ENCODE measurements around the gene PRR27.

The PRR27 gene

DNA sequence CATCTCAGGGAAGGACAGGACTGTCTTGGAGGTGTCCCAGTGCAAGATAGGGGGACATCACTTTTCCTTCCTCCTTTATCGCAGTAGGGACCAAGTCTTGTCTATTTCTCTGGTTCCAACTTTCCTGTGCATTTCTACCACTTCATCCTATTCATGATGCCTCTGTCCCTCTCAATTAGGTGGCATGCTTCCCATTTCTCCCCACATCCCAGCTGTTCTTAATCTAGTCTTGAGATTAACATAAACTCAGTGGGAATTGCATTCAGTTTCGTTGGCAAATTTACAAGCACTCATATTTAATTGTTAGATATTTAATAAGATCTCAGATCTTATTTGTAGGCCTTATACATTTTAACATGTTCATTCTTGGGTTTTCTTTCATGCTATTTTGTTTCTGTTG, 25.8 kb downstream of the PRR27 start:
- H3K36me3 ChIP-seq (ENCODE audit: control insufficient read depth, insufficient read depth, low read length, severe bottlenecking) = no peaks in the 10 kb centered on the region
- DNase-seq (ENCODE audit: low read depth) = no peak

DNA sequence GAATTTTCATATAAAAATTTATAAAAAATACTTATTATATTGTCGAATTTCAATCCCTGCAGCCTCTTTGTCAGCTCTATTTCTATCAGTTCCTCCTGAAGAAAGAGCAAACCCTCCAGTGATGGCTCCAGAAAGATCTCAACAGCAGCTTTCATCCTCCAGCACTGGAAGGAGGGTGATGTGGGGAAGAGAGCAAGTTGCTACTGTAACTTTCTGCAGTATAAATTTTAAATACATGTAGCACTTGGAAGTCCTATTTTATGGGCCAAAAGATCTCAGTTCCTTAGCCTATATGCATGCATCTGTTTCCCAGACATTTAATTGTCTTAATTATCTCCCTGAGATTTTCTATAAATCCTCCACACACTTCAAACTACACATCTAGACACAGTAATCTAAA, 27.8 kb downstream of the PRR27 start:
- Histone ChIP-seq H3K9ac (ENCODE audit: low read length) (no peak overlapping the region), H3K4me1 (ENCODE audit: control insufficient read depth, insufficient read depth, low read length) (no peaks in the 10 kb centered on the region), H3K4me3 (ENCODE audit: low read length) (no peak overlapping the region), H3K9me3 (ENCODE audit: control insufficient read depth, low read length) (no peaks in the 10 kb centered on the region), H3K36me3 (ENCODE audit: control insufficient read depth, insufficient read depth, low read length, severe bottlenecking) (no peaks in the 10 kb centered on the region), H3K27me3 (replicated peaks; ENCODE audit: control insufficient read depth, insufficient read depth, low read length) (no peaks in the 10 kb centered on the region)
- DNase-seq (ENCODE audit: low read depth) = no peak

More for the DNA sequence above, 25.8 kb downstream of the PRR27 start:
- Histone ChIP-seq H3K27me3 (replicated peaks; ENCODE audit: control insufficient read depth, insufficient read depth, low read length) (no peaks in the 10 kb centered on the region), H3K4me3 (ENCODE audit: low read length) (no peak overlapping the region), H3K9ac (ENCODE audit: low read length) (no peak overlapping the region), H3K4me1 (ENCODE audit: control insufficient read depth, insufficient read depth, low read length) (no peaks in the 10 kb centered on the region), H3K9me3 (ENCODE audit: control insufficient read depth, low read length) (no peaks in the 10 kb centered on the region)

- Histone ChIP-seq H3K9me3 (ENCODE audit: control insufficient read depth, low read length) (no peaks in the 10 kb centered on the region), H3K4me3 (ENCODE audit: low read length) (no peak overlapping the region), H3K9ac (ENCODE audit: low read length) (no peak overlapping the region), H3K4me1 (ENCODE audit: control insufficient read depth, insufficient read depth, low read length) (no peaks in the 10 kb centered on the region), H3K36me3 (ENCODE audit: control insufficient read depth, insufficient read depth, low read length, severe bottlenecking) (no peaks in the 10 kb centered on the region), H3K27me3 (replicated peaks; ENCODE audit: control insufficient read depth, insufficient read depth, low read length) (no peaks in the 10 kb centered on the region)
- DNase-seq (ENCODE audit: low read depth) = no peak
Measured at GRCh38 chr4:70182517-70183167, 28.6 kb downstream of the PRR27 start.

- Histone ChIP-seq H3K4me3 (ENCODE audit: low read length) (no peak overlapping the region), H3K9ac (ENCODE audit: low read length) (no peak overlapping the region), H3K9me3 (ENCODE audit: control insufficient read depth, low read length) (no peaks in the 10 kb centered on the region), H3K27me3 (replicated peaks; ENCODE audit: control insufficient read depth, insufficient read depth, low read length) (no peaks in the 10 kb centered on the region), H3K4me1 (ENCODE audit: control insufficient read depth, insufficient read depth, low read length) (no peaks in the 10 kb centered on the region), H3K36me3 (ENCODE audit: control insufficient read depth, insufficient read depth, low read length, severe bottlenecking) (no peaks in the 10 kb centered on the region)
- peak; percentile 85 for DNase-seq (ENCODE audit: low read depth)
Measured at GRCh38 chr4:70183168-70183939, 29.3 kb downstream of the PRR27 start.

DNA sequence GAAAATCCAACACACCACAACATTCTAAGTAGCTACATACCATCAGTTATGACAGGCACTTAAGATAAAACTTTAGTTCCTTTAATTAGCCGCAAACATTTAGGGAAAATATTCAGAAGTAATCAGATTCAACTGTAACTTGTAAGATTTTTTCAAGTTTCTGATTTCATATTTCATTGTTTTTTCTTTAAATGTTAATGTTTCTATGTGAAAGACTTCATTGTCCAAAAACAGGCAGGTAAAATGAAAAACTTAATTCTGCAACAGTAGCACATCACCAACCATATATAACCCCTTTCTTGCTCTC, 29.9 kb downstream of the PRR27 start:
- H3K9me3 ChIP-seq (ENCODE audit: control insufficient read depth, low read length) = no peaks in the 10 kb centered on the region
- no peak for DNase-seq (ENCODE audit: low read depth)
- H3K4me3 ChIP-seq (ENCODE audit: low read length) = no peak overlapping the region
- no peaks in the 10 kb centered on the region for H3K27me3 ChIP-seq (replicated peaks; ENCODE audit: control insufficient read depth, insufficient read depth, low read length)
- no peaks in the 10 kb centered on the region for H3K36me3 ChIP-seq (ENCODE audit: control insufficient read depth, insufficient read depth, low read length, severe bottlenecking)
- no peak overlapping the region for H3K9ac ChIP-seq (ENCODE audit: low read length)
- no peaks in the 10 kb centered on the region for H3K4me1 ChIP-seq (ENCODE audit: control insufficient read depth, insufficient read depth, low read length)

- Histone ChIP-seq H3K27me3 (replicated peaks; ENCODE audit: control insufficient read depth, insufficient read depth, low read length) (no peaks in the 10 kb centered on the region), H3K9me3 (ENCODE audit: control insufficient read depth, low read length) (no peaks in the 10 kb centered on the region), H3K4me1 (ENCODE audit: control insufficient read depth, insufficient read depth, low read length) (no peaks in the 10 kb centered on the region), H3K9ac (ENCODE audit: low read length) (no peak overlapping the region), H3K4me3 (ENCODE audit: low read length) (no peak overlapping the region), H3K36me3 (ENCODE audit: control insufficient read depth, insufficient read depth, low read length, severe bottlenecking) (no peaks in the 10 kb centered on the region)
- peak; percentile 50 for DNase-seq (ENCODE audit: low read depth)
Measured at GRCh38 chr4:70187216-70187615, 33.2 kb downstream of the PRR27 start.

DNA sequence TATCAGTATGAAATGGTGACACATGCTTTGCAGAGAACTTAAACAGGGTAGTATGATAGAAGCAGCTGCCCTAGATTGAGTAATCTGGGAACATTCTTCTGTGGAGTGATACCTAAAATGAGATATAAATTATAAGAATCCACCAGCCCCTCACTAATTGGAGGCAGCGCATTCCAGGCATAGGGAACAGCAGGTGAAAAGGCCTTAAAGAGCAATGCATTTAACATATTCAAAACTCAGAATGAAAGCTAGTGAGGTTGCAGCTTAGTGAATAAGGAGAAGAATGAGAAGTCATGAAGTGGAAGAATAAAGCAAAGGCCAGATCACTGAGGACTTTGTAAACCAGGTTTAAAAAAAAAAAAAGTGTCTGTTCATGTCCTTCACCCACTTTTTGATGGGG, 36.5 kb downstream of the PRR27 start:
- H3K4me3 ChIP-seq (ENCODE audit: low read length) = no peak overlapping the region
- DNase-seq (ENCODE audit: low read depth) = no peak
- H3K36me3 ChIP-seq (ENCODE audit: control insufficient read depth, insufficient read depth, low read length, severe bottlenecking) = no peaks in the 10 kb centered on the region
- no peak overlapping the region for H3K9ac ChIP-seq (ENCODE audit: low read length)
- H3K4me1 ChIP-seq (ENCODE audit: control insufficient read depth, insufficient read depth, low read length) = no peaks in the 10 kb centered on the region
- H3K9me3 ChIP-seq (ENCODE audit: control insufficient read depth, low read length) = no peaks in the 10 kb centered on the region
- no peaks in the 10 kb centered on the region for H3K27me3 ChIP-seq (replicated peaks; ENCODE audit: control insufficient read depth, insufficient read depth, low read length)

GRCh38 chr4:70191647-70192046, 37.6 kb downstream of the PRR27 start:
- Histone ChIP-seq H3K4me3 (ENCODE audit: low read length) (no peak overlapping the region), H3K27me3 (replicated peaks; ENCODE audit: control insufficient read depth, insufficient read depth, low read length) (no peaks in the 10 kb centered on the region), H3K9ac (ENCODE audit: low read length) (no peak overlapping the region), H3K4me1 (ENCODE audit: control insufficient read depth, insufficient read depth, low read length) (no peaks in the 10 kb centered on the region), H3K9me3 (ENCODE audit: control insufficient read depth, low read length) (no peaks in the 10 kb centered on the region), H3K36me3 (ENCODE audit: control insufficient read depth, insufficient read depth, low read length, severe bottlenecking) (no peaks in the 10 kb centered on the region)
- no peak for DNase-seq (ENCODE audit: low read depth)

DNA sequence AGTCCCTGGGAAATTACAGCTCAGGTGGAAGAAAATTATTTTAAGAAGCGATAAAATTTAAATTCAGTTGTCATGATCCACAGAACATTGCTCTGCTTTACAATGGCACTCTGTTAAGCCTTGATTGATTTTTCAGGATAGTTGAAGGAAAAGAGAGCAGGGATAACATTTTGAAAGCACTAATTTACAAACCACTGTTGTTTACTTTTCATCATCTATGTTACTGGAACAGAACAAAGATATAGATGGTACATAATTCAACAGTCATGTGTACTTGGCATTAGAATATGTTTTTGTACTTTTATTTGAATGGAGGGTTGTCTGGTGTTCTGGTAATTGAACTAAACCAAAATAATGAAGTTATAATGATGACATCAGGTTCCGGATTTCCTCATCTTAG, 38.9 kb downstream of the PRR27 start:
- no peak overlapping the region for H3K9ac ChIP-seq (ENCODE audit: low read length)
- no peaks in the 10 kb centered on the region for H3K4me1 ChIP-seq (ENCODE audit: control insufficient read depth, insufficient read depth, low read length)
- no peaks in the 10 kb centered on the region for H3K27me3 ChIP-seq (replicated peaks; ENCODE audit: control insufficient read depth, insufficient read depth, low read length)
- DNase-seq (ENCODE audit: low read depth) = no peak
- no peaks in the 10 kb centered on the region for H3K9me3 ChIP-seq (ENCODE audit: control insufficient read depth, low read length)
- no peak overlapping the region for H3K4me3 ChIP-seq (ENCODE audit: low read length)
- no peaks in the 10 kb centered on the region for H3K36me3 ChIP-seq (ENCODE audit: control insufficient read depth, insufficient read depth, low read length, severe bottlenecking)

DNA sequence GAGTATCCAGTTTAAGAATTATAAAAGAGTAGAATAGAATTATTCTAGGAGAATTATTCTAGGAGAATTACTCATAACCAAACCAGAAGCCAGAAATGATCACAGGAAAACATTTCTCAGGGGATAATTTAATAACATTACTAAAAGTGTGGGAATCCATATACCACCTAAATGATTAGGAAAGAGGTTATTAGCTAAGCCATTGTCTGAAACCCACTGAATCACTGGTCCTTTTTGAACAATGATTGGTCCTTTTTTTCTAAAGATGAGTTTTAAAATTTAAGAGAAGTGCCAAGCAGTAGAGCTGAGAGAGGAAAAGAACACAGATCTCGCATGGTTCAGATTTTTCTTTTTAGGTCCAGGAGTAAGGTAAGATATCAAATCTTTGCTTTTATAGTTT, 41.4 kb downstream of the PRR27 start, which contains the start of gene ODAM:
Gene ODAM (plus strand): TSS at position 301 of the 400 bp plus-strand sequence. CDS start 819 bp downstream, outside the sequence.
- H3K9me3 ChIP-seq (ENCODE audit: control insufficient read depth, low read length) = no peaks in the 10 kb centered on the region
- no peaks in the 10 kb centered on the region for H3K4me1 ChIP-seq (ENCODE audit: control insufficient read depth, insufficient read depth, low read length)
- no peak within 1 kb of the TSS for H3K9ac ChIP-seq (ENCODE audit: low read length)
- DNase-seq (ENCODE audit: low read depth) = no peak
- H3K36me3 ChIP-seq (ENCODE audit: control insufficient read depth, insufficient read depth, low read length, severe bottlenecking) = no peaks in the 10 kb centered on the region
- H3K27me3 ChIP-seq (replicated peaks; ENCODE audit: control insufficient read depth, insufficient read depth, low read length) = no peaks in the 10 kb centered on the region
- no peak within 1 kb of the TSS for H3K4me3 ChIP-seq (ENCODE audit: low read length)

GRCh38 chr4:70196857-70197256, 42.8 kb downstream of the PRR27 start:
- H3K4me1 ChIP-seq (ENCODE audit: control insufficient read depth, insufficient read depth, low read length) = no peaks in the 10 kb centered on the region
- no peaks in the 10 kb centered on the region for H3K27me3 ChIP-seq (replicated peaks; ENCODE audit: control insufficient read depth, insufficient read depth, low read length)
- no peaks in the 10 kb centered on the region for H3K9me3 ChIP-seq (ENCODE audit: control insufficient read depth, low read length)
- H3K4me3 ChIP-seq (ENCODE audit: low read length) = no peak overlapping the region
- H3K9ac ChIP-seq (ENCODE audit: low read length) = no peak overlapping the region
- no peak for DNase-seq (ENCODE audit: low read depth)
- no peaks in the 10 kb centered on the region for H3K36me3 ChIP-seq (ENCODE audit: control insufficient read depth, insufficient read depth, low read length, severe bottlenecking)

Data from adipocyte (in vitro differentiated cells).